Psoas muscle (tissue), 8 donors: Measurements from ENCODE around the gene FBXW4. TPM values are rescaled to one million over a fixed set of nuclear protein-coding genes. Genes with fewer than 3 reads are reported as not detected.

Source experiments
- ATAC-seq, 4 donors: fragments of 200-7000 bp; cut with Tn5 transposase; one replicate each; pipeline ENCODE4 v1.9.1; 2020; ENCODE audit warnings: moderate library complexity in 3 of 4, mild to moderate bottlenecking in 2 of 4
- DNase-seq, 2 donors: peaks; one replicate each; pipeline ENCODE4 v3.0.0-alpha.2; 2020
- H3K27ac ChIP-seq: fragments of 200-600 bp; one replicate; pipeline ENCODE4 v1.8.0; 2022
- H3K27me3 ChIP-seq, 3 donors: fragments of 200-600 bp in 1 of 3; one replicate each; pipeline versions ENCODE4 v1.6.1 to v1.8.0; 2013 to 2022; ENCODE audit warnings: low read length in 2 of 3, mild to moderate bottlenecking in 2 of 3, moderate library complexity in 1 of 3; ENCODE audit not compliant: insufficient read depth in 3 of 3
- H3K36me3 ChIP-seq, 2 donors: fragments of 200-600 bp in 1 of 2; one replicate each; pipeline versions ENCODE4 v1.6.1 to v1.8.0; 2013 to 2022; ENCODE audit warnings: low read depth in 1 of 2, mild to moderate bottlenecking in 1 of 2, moderate library complexity in 1 of 2; ENCODE audit not compliant: insufficient read depth in 1 of 2
- H3K4me1 ChIP-seq: fragments of 200-600 bp; one replicate; pipeline ENCODE4 v1.8.0; 2022
- H3K4me3 ChIP-seq: fragments of 200-600 bp; one replicate; pipeline ENCODE4 v1.8.0; 2022; ENCODE audit warnings: mild to moderate bottlenecking
- H3K9me3 ChIP-seq: fragments of 200-600 bp; one replicate; pipeline ENCODE4 v1.8.0; 2022
- WGBS, 3 donors: extraction: QIAGEN DNeasy Blood & Tissue Kit; methylation state at CpG; one replicate each; pipeline versions ENCODE4 v1.1.6 to v1.1.7; 2013; 5-methylcytosine and 5-hydroxymethylcytosine counted together
- intact Hi-C, 2 donors: fragments of 100-400 bp; cut with DNase I; formaldehyde crosslinking; loops; one replicate each; pipeline versions ENCODE4 v1.11.0 to v1.14.2; 2022
- polyA plus RNA-seq, 3 donors: library from polyadenylated mRNA; stranded (reverse); fragments of 200-250 nt; gene quantifications; one replicate each; pipeline ENCODE4 v1.2.3, GENCODE V29; 2013
- total RNA-seq, 4 donors: library from RNA; stranded (reverse); fragmentation: NEBNext Ultra II Directional in 2 of 4; extraction: Animal tissue kit (Norgen Biotek cat#: 25700) in 2 of 4; gene quantifications; one replicate each; pipeline versions ENCODE4 v1.2.1 to v1.2.4, GENCODE V29; 2021 to 2023
- TF ChIP-seq, protein P1 (sequence below): fragments of 200-600 bp; IDR thresholded peaks from one replicate; pipeline ENCODE4 v1.8.0; 2022; ENCODE audit warnings: antibody characterized with exemption
- donor health status: healthy with polysubstance abuse.
- donor health status: DM: no; HTN: no; CAD: no; lungs with moderate emphysema.
- donor health status: Bipolar disorder and iron deficiency.
- donor health status: healthy.
- donor health status: DM: yes; HTN: yes; CAD: no.
- donor health status: DM: no; HTN: no; CAD: no.
- donor health status: DM: no; HTN: no; CAD: no.
- donor health status: DM: yes; HTN: yes; CAD: no.

Gene FBXW4
- total and polyA plus RNA-seq, 7 donors: 15.5 to 100 (median 69.0) TPM

DNA sequence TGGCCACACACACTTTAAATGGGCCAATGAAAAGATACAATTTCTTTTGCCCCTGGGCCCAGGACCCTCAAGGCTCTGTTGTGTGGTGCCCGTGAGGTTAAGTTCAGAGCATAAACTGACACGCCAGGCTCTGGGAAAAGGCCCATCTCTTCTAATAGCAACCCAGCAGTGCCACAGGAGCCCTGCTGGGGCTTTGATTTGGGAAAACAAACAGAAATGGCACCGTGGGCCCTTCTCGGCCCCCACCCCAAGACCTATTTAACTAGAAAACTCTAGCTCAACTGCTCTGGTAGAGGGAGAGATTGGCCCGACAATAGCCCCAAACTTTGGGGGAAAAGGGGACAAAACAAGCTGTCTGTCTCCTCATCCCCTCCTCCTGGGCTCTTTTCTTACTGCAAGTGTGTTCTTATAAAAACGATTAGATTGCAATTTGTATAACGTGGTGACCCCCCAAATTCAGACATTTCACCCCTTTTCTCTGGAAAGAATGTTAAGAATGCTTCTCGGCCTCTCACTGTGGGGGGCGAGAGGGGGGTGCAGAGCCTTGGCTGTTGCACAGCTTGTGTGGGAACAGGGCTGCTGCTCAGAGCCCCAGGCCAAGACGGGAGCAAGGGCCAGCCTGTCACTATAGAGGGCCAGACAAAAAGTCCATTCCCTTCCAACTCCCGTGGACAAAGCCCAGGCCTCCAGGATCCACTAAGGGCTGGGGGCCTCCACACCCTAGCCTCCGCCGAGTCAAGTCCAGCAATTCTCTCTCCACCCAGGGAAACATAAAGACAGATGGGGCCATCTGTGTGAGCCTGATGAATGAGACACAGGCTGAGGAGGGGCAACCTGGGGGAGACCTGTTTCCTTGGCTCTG is 80.1 kb downstream of the FBXW4 start:
- H3K4me1 ChIP-seq: no peaks in the 10 kb centered on the region
- H3K27ac ChIP-seq: no peak overlapping the region
- intact Hi-C loops: loop anchor here in 1 of 2 donors (5.0 kb wide), 1 partner anchor 152 kb away; no protein-coding TSS in a partner anchor
- TF ChIP-seq, protein P1, sequence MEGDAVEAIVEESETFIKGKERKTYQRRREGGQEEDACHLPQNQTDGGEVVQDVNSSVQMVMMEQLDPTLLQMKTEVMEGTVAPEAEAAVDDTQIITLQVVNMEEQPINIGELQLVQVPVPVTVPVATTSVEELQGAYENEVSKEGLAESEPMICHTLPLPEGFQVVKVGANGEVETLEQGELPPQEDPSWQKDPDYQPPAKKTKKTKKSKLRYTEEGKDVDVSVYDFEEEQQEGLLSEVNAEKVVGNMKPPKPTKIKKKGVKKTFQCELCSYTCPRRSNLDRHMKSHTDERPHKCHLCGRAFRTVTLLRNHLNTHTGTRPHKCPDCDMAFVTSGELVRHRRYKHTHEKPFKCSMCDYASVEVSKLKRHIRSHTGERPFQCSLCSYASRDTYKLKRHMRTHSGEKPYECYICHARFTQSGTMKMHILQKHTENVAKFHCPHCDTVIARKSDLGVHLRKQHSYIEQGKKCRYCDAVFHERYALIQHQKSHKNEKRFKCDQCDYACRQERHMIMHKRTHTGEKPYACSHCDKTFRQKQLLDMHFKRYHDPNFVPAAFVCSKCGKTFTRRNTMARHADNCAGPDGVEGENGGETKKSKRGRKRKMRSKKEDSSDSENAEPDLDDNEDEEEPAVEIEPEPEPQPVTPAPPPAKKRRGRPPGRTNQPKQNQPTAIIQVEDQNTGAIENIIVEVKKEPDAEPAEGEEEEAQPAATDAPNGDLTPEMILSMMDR: no peak
- WGBS, 3 donors: 72 to 79% (median 76%) methylated on average over 13 of the region's 13 CpGs
- DNase-seq (no peak), ATAC-seq (no peak)
- peaks cover 0 to 38% of the 10 kb centered on the region in 2 donors for H3K36me3 ChIP-seq
- H3K9me3 ChIP-seq: no peaks in the 10 kb centered on the region
- H3K27me3 ChIP-seq: no peaks in the 10 kb centered on the region
- H3K4me3 ChIP-seq: no peak overlapping the region

DNA sequence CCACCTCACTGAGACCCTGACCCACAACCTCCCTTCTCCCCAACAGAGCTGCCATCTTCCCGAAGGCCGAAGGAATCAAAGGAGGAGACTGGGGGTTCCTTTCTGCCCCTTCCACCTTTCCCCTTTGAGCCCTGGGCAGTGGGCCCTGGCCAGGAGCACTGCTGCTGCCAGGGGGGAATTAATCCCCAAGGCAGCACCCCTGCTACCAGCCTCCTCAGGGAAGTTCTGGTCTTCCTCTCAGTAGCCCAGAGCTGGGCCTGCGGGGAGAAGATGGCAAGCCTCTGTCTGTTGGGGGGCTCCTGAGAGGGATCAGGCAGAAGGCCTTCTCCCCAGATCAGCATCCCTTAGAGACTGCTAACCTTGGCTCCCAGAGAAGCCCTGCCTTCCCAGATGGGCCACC is 81.3 kb downstream of the FBXW4 start:
- TF ChIP-seq, protein P1: no peak
- DNase-seq (no peak), ATAC-seq (no peak)
- Histone ChIP-seq H3K9me3 (no peaks in the 10 kb centered on the region), H3K4me1 (no peaks in the 10 kb centered on the region), H3K27me3 (no peaks in the 10 kb centered on the region), H3K36me3 (peaks cover 0 to 46% of the 10 kb centered on the region in 2 donors), H3K27ac (no peak overlapping the region), H3K4me3 (no peak overlapping the region)
- intact Hi-C loops: loop anchor here in 1 of 2 donors (5.0 kb wide), 1 partner anchor 154 kb away; no protein-coding TSS in a partner anchor
- WGBS, 3 donors: 97 to 100% (median 97%) methylated on average over 3 of the region's 3 CpGs

DNA sequence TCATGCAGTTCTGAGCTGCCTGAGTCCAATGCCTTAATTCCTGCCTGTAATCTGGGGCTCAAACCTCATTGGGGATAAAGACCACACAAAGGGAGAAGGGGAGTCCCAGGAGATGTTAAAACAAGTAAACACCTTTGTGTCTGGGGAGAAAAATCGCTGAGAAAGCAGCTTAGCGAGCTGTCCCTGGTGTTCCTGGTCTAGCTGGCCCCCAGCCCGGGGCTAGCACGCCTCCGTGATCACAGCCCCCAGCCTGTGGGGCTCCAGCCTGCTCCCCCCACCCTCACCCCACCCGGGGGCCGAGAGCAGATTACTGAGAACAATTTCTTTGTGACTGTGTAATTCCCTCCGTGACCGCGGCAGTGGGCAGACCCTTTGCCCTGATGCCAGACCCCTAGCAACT is 82.1 kb downstream of the FBXW4 start:
- H3K4me3 ChIP-seq: no peak overlapping the region
- 62 to 77% (median 71%) methylated on average over 8 to 10 of the region's 10 CpGs for WGBS, 3 donors
- peaks cover 0 to 52% of the 10 kb centered on the region in 2 donors for H3K36me3 ChIP-seq
- H3K9me3 ChIP-seq: no peaks in the 10 kb centered on the region
- H3K27me3 ChIP-seq: no peaks in the 10 kb centered on the region
- ATAC-seq (no peak), DNase-seq (no peak)
- TF ChIP-seq, protein P1: no peak
- no peak overlapping the region for H3K27ac ChIP-seq
- no peaks in the 10 kb centered on the region for H3K4me1 ChIP-seq
- intact Hi-C loops: loop anchor here in 1 of 2 donors (5.0 kb wide), 1 partner anchor 154 kb away; no protein-coding TSS in a partner anchor

DNA sequence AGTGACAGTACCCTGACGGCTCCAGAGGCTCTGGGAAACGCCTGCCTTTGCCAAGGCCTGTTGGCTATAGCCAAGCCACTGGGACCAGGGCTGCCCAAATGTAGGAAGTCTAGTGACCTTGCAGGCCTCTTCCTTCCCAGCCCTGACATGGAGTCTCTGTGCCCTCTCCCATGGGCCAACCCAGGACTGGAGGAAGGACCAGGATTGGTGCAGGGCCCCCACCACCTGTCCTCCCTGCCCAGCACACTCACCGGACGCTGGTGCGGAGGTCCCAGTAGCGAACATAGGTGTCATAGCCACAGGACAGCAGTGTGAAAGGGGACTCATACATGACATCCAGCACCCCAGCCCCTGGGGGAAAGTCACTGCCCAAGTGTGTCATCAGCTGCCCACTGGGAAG is 82.9 kb downstream of the FBXW4 start:
- no peak for ATAC-seq
- Histone ChIP-seq H3K4me1 (no peaks in the 10 kb centered on the region), H3K9me3 (no peaks in the 10 kb centered on the region), H3K36me3 (peaks cover 0 to 53% of the 10 kb centered on the region in 2 donors), H3K27ac (no peak overlapping the region), H3K4me3 (no peak overlapping the region), H3K27me3 (no peaks in the 10 kb centered on the region)
- 79 to 90% (median 81%) methylated on average over 6 of the region's 6 CpGs for WGBS, 3 donors
- intact Hi-C loops: loop anchor here in 1 of 2 donors (5.0 kb wide), 1 partner anchor 155 kb away; no protein-coding TSS in a partner anchor
- TF ChIP-seq, protein P1: no peak
- DNase-seq: no peak
